ENCODE results near the gene CACNA1D.
"Not testable (repeated sequence)": the region's sequence is repeated elsewhere in the genome, so short reads cannot be mapped to it uniquely, and the experiment has no call there.

The CACNA1D gene

GRCh38 chr3:53616971-53617892, 122.8 kb downstream of the CACNA1D start:
- DNase-seq (ENCODE audit: low spot score): peak; percentile 1

DNA sequence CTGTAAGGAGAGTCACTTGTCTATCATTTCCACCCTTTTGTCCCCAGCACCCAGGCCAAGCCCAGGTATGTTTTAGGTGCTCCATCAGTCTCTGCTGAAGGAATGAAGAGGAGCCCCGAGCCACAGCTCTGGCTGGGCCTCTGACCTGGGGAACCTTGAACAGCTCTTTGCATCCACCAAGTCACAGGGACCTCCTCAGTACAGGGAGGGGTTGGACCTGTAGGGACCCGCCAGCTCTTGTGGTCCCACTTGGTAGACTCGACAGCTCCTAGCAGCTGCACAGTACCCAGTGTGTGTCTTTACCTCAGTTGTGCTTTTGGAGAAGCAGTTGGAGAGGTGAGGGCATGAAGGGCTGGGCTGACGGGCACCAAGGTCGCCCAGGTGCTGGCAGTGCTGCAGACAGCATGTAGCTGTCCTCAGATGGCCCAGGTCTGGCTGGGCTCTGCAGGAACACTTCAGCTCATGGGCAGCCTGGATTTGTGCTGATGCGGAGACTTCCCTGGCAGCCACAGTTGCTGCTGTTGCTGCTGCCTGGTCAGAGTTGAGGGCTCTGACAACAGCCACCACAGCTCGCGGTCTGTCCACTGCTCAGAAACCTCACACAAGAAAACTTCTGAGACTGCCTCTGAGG, 123.6 kb downstream of the CACNA1D start:
- DNase-seq (ENCODE audit: low spot score): no peak

GRCh38 chr3:53618524-53618906, 124.1 kb downstream of the CACNA1D start:
- DNase-seq (ENCODE audit: low spot score): no peak

- DNase-seq (ENCODE audit: low spot score): no peak
These were observed 124.5 kb downstream of the CACNA1D start for GRCh38 chr3:53618936-53619335.

DNA sequence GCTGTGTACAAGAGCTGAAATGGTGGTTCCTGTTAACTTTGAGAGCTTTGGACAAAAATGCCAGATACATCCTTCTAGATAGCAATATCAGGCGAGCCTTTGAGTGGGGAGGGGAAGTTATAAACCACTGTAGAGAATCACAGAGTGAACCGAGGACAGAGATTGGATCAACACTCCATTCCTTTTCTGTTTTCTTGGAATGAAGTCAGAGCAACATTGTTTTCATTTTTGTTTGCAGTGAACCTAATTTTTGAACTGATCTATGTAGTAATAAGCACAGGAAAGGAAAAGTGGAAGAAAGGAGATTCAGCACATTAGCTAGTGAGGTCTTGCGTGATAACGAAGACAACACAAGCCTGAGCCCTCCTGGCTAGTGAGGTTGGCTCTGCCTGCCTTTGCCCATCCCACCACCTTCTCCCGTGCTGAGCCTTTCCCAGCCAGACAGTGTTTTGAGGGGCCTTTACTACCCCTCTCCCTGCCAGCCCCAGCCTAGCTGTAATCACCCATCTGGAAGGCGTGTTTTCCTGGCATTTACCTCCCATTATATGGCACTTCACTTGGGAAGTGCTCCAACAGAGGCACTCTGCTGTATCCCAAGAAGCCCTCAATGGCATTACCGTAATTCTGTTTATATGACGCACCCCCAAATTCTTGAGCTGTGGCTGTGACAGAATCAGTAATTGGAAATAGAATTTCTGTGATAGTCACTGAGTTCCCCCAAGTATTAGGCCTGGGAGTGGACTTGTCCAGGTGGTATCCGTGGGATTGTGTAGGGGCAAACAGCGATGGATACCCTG, 129.8 kb downstream of the CACNA1D start:
- no peak for DNase-seq (ENCODE audit: low spot score)

DNA sequence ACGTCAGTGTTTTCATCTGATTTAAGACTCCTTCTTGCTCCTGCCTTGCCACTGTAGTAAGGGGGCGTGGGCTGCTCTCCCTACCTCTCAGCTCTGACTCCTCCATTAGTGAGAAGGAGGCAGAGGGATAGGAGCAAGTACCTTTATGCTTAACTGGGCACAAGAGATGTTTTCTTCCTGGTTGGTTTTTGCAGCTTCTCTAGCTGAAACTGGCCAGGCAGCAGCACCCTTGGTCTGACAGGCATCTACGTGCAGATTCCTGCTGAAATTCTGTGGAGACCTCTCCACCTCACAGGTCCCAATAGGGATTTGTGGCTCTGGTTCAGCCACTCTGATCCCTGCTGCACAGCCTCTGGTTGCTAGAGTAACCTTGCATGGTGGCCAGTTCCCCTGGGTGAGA, 132.5 kb downstream of the CACNA1D start:
- no peak for DNase-seq (ENCODE audit: low spot score)

DNA sequence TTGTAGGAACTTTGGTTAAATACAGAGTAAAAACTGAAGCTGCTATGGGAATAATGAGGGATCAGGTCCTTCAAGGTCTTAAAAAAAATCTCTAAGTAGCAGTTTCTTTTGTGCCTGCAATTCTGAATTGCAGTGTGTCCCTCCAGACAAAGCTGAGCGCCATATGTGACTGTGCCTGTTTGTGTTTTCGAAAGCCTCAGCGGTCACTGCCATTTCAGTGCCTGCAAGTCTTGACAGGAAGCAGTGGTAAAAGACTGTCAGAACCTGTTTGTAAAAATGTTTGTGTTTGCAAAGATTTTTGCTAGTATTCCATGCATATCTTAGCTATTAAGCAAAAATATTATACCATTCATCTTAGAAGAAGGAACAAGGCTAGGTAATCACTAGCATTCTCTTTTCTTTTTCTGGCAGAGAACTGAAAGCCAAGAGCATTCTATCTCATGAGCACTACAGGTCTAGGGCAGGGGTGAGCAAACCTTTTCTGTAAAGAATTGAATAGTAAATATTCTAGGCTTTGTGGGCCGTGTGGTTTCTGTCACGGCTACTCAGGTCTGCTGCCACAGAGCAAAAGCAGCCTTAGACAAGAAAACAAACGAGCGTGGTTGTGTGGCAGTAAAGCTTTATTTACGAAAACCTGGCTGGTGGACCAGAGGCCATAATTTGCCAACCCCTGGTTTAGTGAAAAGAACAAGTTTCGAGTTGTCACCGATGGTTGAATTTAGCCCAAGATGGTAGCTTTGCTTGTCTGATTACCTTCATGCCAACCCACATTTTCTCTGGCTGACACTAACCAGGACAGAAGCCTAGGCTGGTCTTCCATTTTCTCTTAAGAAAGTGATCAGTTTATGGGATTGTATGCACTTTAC, 134.4 kb downstream of the CACNA1D start:
- DNase-seq (ENCODE audit: low spot score): no peak

- no peak for DNase-seq (ENCODE audit: low spot score)
These were observed 135.0 kb downstream of the CACNA1D start for GRCh38 chr3:53629402-53629723.

DNA sequence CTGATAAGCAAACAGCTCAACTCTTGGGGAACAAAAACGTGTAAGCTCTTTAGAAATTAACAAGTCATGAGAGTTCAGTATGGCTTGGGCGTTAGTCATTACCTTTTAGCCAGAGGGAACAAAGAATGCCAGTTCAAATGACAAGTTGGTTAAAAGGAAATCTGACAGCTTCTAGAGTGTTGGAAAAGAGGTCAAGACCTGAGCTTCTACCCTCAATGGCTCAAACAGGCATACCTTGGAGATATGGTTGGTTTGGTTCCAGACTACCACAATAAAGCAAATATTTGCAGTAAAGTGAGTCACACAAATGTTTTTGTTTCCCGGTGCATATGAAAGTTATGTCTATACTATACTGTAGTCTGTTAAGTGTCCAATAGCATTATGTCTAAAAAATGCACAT, 136.1 kb downstream of the CACNA1D start:
- DNase-seq (ENCODE audit: low spot score): no peak

GRCh38 chr3:53633197-53633787, 138.9 kb downstream of the CACNA1D start:
- no peak for DNase-seq (ENCODE audit: low spot score)

DNA sequence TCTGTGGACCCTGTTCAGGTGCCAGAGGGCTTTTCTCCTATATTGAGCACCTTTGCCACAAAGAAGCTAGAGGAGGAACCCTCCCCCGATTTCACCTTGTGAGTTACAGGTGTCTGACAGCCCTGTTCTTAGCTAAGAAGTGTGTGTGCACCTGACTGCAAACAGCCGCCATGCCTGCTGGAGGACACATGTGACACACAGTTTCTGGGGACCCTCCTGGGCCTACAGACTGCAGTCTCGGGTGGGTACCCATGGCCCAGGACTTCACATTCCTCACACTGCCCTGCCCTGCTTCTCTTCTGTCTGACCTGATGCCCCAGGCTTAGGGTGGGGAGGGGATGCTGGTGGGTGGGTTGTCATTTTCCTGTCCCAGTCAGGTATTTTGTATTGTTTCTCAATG, 140.6 kb downstream of the CACNA1D start:
- no peak for DNase-seq (ENCODE audit: low spot score)

DNA sequence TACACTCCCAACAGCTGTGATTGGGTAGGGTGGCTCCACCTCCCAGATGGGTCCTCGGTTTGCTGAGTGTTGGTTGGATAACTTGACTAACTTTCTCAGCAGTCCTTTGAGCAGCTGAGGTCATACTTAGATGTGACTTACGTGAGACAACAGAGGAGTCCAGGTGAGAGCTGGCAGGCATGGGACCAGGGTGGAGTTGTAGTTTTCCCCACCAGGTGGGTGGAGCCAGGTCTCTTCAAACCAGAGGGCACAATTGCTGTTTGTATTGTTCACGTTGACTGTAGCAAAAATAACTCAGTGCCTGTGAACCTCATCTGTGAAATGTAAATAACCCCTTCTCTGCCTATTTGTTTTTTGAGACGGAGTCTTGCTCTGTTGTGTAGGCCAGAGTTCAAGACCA, 144.4 kb downstream of the CACNA1D start:
- DNase-seq (ENCODE audit: low spot score): not testable (repeated sequence)

DNA sequence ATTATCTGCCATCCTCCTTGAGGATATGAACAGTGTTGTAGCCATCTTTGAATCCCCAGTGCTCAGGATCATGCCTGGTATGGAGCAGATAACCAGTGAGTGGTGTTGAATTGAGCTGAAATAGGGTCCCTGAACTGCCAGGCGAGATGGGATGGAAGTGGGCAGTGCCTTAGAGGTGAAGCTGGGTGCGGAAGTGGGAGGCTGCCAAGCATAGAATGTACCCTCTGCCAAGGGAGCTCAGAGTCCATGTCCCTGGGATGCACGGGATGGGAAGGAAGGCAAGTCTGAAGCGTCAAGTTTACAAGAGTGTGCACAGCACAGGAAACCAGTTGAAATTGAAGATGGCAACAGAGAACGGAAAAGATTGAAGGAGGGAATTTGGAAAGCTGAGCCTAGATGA, 147.0 kb downstream of the CACNA1D start:
- DNase-seq (ENCODE audit: low spot score): no peak

- DNase-seq (ENCODE audit: low spot score): no peak
These were observed 147.8 kb downstream of the CACNA1D start for GRCh38 chr3:53642211-53642610.

DNA sequence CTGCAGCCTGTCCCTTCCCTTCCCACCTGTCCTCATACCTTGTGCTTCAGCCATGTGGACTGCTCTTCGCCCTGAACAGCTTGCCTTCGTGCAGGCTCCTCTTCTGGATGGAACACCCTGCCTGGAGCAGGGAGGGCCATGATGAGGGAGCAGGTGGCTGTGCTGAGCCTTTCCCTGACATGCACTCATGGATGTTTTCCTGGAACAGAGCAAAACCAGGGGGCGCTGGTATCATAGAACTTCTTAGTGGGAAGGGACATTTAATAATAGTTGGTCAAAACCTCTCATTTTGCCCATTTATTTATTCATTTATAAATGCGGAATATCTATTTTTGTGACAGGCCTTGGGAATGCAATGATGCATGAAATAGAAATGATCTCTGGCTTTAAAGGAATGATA, 149.3 kb downstream of the CACNA1D start:
- no peak for DNase-seq (ENCODE audit: low spot score)

GRCh38 chr3:53645754-53646153, 151.3 kb downstream of the CACNA1D start:
- DNase-seq (ENCODE audit: low spot score): no peak

- no peak for DNase-seq (ENCODE audit: low spot score)
These were observed 152.3 kb downstream of the CACNA1D start for GRCh38 chr3:53646723-53647122.

DNA sequence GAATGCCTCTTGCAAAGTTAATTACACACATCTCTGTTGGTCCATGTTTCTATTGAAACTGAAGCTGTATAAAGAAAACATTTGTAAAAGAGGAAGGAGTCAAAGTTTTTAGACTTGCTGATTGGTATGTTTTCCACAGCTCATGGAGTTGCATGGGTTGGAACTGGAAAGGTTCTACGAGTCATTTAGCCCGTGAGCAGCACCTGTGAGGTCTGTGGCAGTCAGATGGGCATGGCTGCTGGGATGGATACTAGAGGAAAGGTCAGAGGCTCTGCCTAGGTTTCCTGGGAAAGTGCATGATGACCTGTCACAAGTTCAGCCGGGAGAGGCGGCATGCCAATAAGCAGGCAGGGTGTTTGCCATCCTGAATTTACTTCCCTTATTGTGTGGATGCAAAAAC, 155.4 kb downstream of the CACNA1D start:
- DNase-seq (ENCODE audit: low spot score): no peak

- DNase-seq (ENCODE audit: low spot score): no peak
These were observed 156.0 kb downstream of the CACNA1D start for GRCh38 chr3:53650424-53650823.

- no peak for DNase-seq (ENCODE audit: low spot score)
These were observed 156.7 kb downstream of the CACNA1D start for GRCh38 chr3:53650928-53651661.

DNA sequence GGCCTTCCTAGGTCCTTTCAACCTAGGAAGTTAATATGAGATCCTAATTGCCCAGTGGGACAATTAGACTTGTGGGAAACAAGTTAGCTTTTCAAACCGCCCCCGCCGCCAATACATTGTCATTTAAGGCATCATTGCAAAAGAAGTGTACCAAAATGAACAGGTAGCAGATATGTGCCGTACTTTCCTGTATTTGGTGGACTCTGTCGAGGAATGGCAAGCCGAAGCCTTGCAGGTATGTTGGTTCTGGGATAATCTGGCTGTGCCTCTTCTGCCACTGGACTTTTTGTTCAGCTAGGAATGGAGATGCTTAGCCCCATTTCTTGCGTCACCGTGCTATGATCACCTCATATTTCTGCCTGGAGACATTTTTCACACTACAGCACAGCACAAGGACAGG, 157.5 kb downstream of the CACNA1D start:
- no peak for DNase-seq (ENCODE audit: low spot score)

Data from RKO (cell line).